GM23338 (cell line): ENCODE measurements around the gene COL6A1. TPM values are rescaled to one million over a fixed set of nuclear protein-coding genes. Genes with fewer than 3 reads are reported as not detected.
A peak's percentile ranks its signal among the peaks of the same experiment; 100 is the strongest.

Experiments
- ATAC-seq: fragments of 200-7000 bp; cut with Tn5 transposase; 3 replicates; pipeline ENCODE4 v1.9.1; 2020
- DNase-seq: peaks from one replicate; pipeline ENCODE4 v3.0.0-alpha.2; 2015; ENCODE audit warnings: low spot score
- H2AFZ ChIP-seq: fragments of 200-600 bp; sonication (generic); 2 replicates; pipeline ENCODE4 v1.8.0; 2016; ENCODE audit warnings: antibody characterized with exemption, mild to moderate bottlenecking, moderate library complexity
- H3F3A ChIP-seq: fragments of 200-600 bp; sonication (generic); replicated peaks from 2 replicates; pipeline ENCODE4 v1.8.0; 2017; ENCODE audit warnings: antibody characterized with exemption, mixed run types, low read depth
- H3K27ac ChIP-seq: fragments of 200-600 bp; sonication (generic); 2 replicates; pipeline ENCODE4 v1.6.1; 2016; ENCODE audit warnings: low read depth
- H3K27me3 ChIP-seq: fragments of 200-600 bp; sonication (generic); 2 replicates; pipeline ENCODE4 v1.8.0; 2016; ENCODE audit warnings: mild to moderate bottlenecking, mixed run types, moderate library complexity; ENCODE audit not compliant: insufficient read depth
- H3K36me3 ChIP-seq: fragments of 200-600 bp; sonication (generic); 2 replicates; pipeline ENCODE4 v1.8.0; 2016; ENCODE audit warnings: mild to moderate bottlenecking; ENCODE audit not compliant: insufficient read depth
- H3K4me1 ChIP-seq: fragments of 200-600 bp; sonication (generic); 2 replicates; pipeline ENCODE4 v1.8.0; 2016; ENCODE audit warnings: mild to moderate bottlenecking, moderate library complexity; ENCODE audit not compliant: insufficient read depth
- H3K4me2 ChIP-seq: fragments of 200-600 bp; sonication (generic); 2 replicates; pipeline ENCODE4 v1.7.1; 2017; ENCODE audit warnings: mixed run types
- H3K4me3 ChIP-seq: fragments of 200-600 bp; sonication (generic); 2 replicates; pipeline ENCODE4 v1.6.1; 2016; ENCODE audit warnings: mixed run types
- H3K79me2 ChIP-seq: fragments of 200-600 bp; sonication (generic); replicated peaks from 2 replicates; pipeline ENCODE4 v1.8.0; 2017; ENCODE audit warnings: mild to moderate bottlenecking; ENCODE audit not compliant: insufficient read depth
- H3K9me2 ChIP-seq: fragments of 200-600 bp; sonication (generic); 2 replicates; pipeline ENCODE4 v1.8.0; 2017; ENCODE audit not compliant: insufficient read depth
- H4K20me1 ChIP-seq: fragments of 200-600 bp; sonication (generic); replicated peaks from 2 replicates; pipeline ENCODE4 v1.8.0; 2017; ENCODE audit warnings: mild to moderate bottlenecking; ENCODE audit not compliant: insufficient read depth
- H3K27ac Mint-ChIP-seq: 2 replicates; pipeline ENCODE4 v1.8.0; 2020; ENCODE audit warnings: inconsistent platforms, mild to moderate bottlenecking, moderate library complexity, mixed read lengths
- H3K27me3 Mint-ChIP-seq: 3 replicates; pipeline ENCODE4 v1.8.0; 2022; ENCODE audit warnings: low read depth, mild to moderate bottlenecking, moderate library complexity, mixed read lengths, inconsistent platforms; ENCODE audit not compliant: insufficient read depth, poor library complexity
- H3K36me3 Mint-ChIP-seq: 3 replicates; pipeline ENCODE4 v1.8.0; 2021; ENCODE audit warnings: low read depth, mild to moderate bottlenecking, inconsistent platforms, moderate library complexity, mixed read lengths
- H3K4me1 Mint-ChIP-seq: 3 replicates; pipeline ENCODE4 v1.8.0; 2020; ENCODE audit warnings: mild to moderate bottlenecking, inconsistent platforms, mixed read lengths
- H3K4me3 Mint-ChIP-seq: 3 replicates; pipeline ENCODE4 v1.8.0; 2021; ENCODE audit warnings: moderate library complexity, mild to moderate bottlenecking, inconsistent platforms, mixed read lengths
- H3K9me3 Mint-ChIP-seq: 3 replicates; pipeline ENCODE4 v1.8.0; 2020; ENCODE audit warnings: moderate library complexity, mild to moderate bottlenecking, inconsistent platforms, mixed read lengths
- ETS1 ChIP-seq: IDR thresholded peaks from 2 replicates; pipeline ENCODE4 v1.6.1; 2016; ENCODE audit warnings: antibody characterized with exemption
- EZH2 ChIP-seq: fragments of 200-600 bp; sonication (generic); IDR thresholded peaks from one replicate; pipeline ENCODE4 v1.8.0; 2017; ENCODE audit warnings: antibody characterized with exemption, mild to moderate bottlenecking, low read depth; ENCODE audit not compliant: unreplicated experiment
- EZH2phosphoT487 ChIP-seq: fragments of 200-600 bp; sonication (generic); IDR thresholded peaks from one replicate; pipeline ENCODE4 v1.8.1; 2018; ENCODE audit warnings: antibody characterized with exemption; ENCODE audit not compliant: unreplicated experiment
- ZNF462 ChIP-seq: fragments of 250-450 bp; sonication (Bioruptor Pico); IDR thresholded peaks from 2 replicates; pipeline ENCODE4 v1.5.0; 2020; ENCODE audit warnings: mild to moderate bottlenecking, moderate library complexity
- polyA plus RNA-seq: library from polyadenylated mRNA; unstranded; fragments of >200 nt; fragmentation: Nextera tagmentation; extraction: Ambion mirVana; gene quantifications from 2 replicates; pipeline ENCODE4 v1.2.1, GENCODE V29; 2016
- total RNA-seq: library from RNA; depleted of rRNA; stranded (reverse); fragments of >200 nt; shearing (Covaris generic); gene quantifications from 2 replicates; pipeline ENCODE4 v1.2.3, GENCODE V29; 2014

COL6A1 gene
- total and polyA plus RNA-seq, 2 experiments from 2014 or later: 76.0 to 180 TPM

GRCh38 chr21:45948576-45949141 is 32.9 kb upstream of the COL6A1 start:
- Histone ChIP-seq H3K4me2 (no peak overlapping the region), H3K36me3 (no peaks in the 10 kb centered on the region), H3K4me1 (no peaks in the 10 kb centered on the region), H3F3A (no peaks in the 10 kb centered on the region), H2AFZ (no peak overlapping the region), H3K9me2 (no peaks in the 10 kb centered on the region), H3K27me3 (no peaks in the 10 kb centered on the region), H3K79me2 (no peaks in the 10 kb centered on the region), H3K4me3 (no peak overlapping the region), H3K27ac (no peak overlapping the region), H4K20me1 (no peaks in the 10 kb centered on the region)
- no peak for TF ChIP-seq EZH2
- no peak for TF ChIP-seq ZNF462 (CRISPR knock-in tag)
- no peak for TF ChIP-seq ETS1
- TF ChIP-seq EZH2phosphoT487: no peak
- DNase-seq: peak; percentile 6
- Mint-ChIP-seq H3K36me3 (no peaks in the 10 kb centered on the region; the same call in 2 of the 3 replicates), H3K9me3 (no peaks in the 10 kb centered on the region), H3K27me3 (peaks cover 12% of the 10 kb centered on the region), H3K4me1 (peaks cover 10% of the 10 kb centered on the region), H3K4me3 (no peak overlapping the region), H3K27ac (no peak overlapping the region)
- peak; percentile 11; the same call in 1 of the 3 replicates for ATAC-seq
